Measurements from ENCODE around the gene RGS3. TPM values are rescaled to one million over a fixed set of nuclear protein-coding genes. Genes with fewer than 3 reads are reported as not detected.

The RGS3 gene
- total and polyA plus RNA-seq, 10 of the 15 experiments (the other 5 are each of a cell fraction or from before 2014, with no cell fraction given), result 2.9 to 138 (median 28.8) TPM

DNA sequence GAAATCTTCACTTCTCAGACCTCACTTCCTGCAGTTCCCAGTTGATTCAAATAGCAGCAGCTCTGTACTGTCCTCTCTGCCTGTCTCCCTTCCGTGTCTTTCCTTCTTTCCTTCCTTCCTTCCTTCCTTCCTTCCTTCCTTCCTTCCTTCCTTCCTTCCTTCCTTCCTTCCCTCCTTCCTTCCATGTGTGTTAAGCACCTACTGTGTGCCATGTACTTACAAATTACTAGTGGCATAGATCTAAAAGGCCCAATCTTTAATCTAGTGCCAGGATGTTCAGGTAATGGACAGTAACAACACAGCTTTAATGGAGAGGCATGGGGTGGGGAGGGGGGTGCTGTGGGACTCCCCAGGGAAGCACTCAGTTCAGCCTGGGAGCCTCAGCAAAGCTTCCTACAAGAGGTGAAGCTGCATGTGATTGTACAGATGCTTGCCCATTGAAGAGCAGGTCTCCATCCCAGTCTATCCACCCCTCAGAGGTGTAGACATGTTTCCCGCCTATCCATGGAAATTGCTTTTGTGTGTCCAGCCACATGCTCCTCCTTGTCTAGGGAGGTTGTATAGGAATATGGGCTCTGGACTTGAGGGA lies 106.0 kb downstream of the RGS3 start:
- FAIRE-seq (no peak), DNase-seq (ENCODE audit: low read depth, low spot score) (no peak), ATAC-seq (no peak)
- intact Hi-C loops (cut with micrococcal nuclease; ENCODE audit: unreplicated experiment) (no loop called here), in situ Hi-C loops (cut with MboI) (no loop called here)
- Histone ChIP-seq H4K20me1 (ENCODE audit: control insufficient read depth, insufficient read depth) (no peaks in the 10 kb centered on the region), H3K27ac (ENCODE audit: control insufficient read depth, insufficient read depth) (no peak overlapping the region; the same call in 1 of the 2 replicates), H3K4me3 (no peak overlapping the region), H3K4me1 (ENCODE audit: control insufficient read depth, insufficient read depth, low read length) (peaks cover 28% of the 10 kb centered on the region), H2AFZ (ENCODE audit: control insufficient read depth, low read depth, low read length) (no peak overlapping the region), H3K27me3 (replicated peaks in 1 of 2; ENCODE audit: control insufficient read depth in 2 of 2, insufficient read depth in 2 of 2, low read length in 1 of 2) (no peaks in the 10 kb centered on the region), H3K79me2 (ENCODE audit: control insufficient read depth, insufficient read depth, low read length) (peaks cover 6% of the 10 kb centered on the region), H3K4me2 (ENCODE audit: control insufficient read depth, insufficient read depth) (no peak overlapping the region), H3K9ac (ENCODE audit: control insufficient read depth, insufficient read depth, low read length) (no peak overlapping the region), H3K9me3 (replicated peaks; ENCODE audit: control insufficient read depth, insufficient read depth, low read length) (no peaks in the 10 kb centered on the region), H3K36me3 (ENCODE audit: control insufficient read depth in 2 of 2, insufficient read depth in 2 of 2, low read length in 1 of 2) (peaks cover 5 to 6% of the 10 kb centered on the region in 2 experiments; a peak in 3 of 4 replicates)
- peak in 1 of 2 experiments; percentile 77; a peak in 1 of 4 replicates for TF ChIP-seq ETV6 (conservative IDR thresholded peaks at IDR 0.05 in 1 of 2, IDR thresholded peaks at IDR 0.05 in 1 of 2; ENCODE audit: borderline replicate concordance in 1 of 2, low read depth in 1 of 2)
- TF ChIP-seq BACH1 (IDR thresholded peaks at IDR 0.05; ENCODE audit: borderline replicate concordance), result no peak
- TF ChIP-seq, protein P1, sequence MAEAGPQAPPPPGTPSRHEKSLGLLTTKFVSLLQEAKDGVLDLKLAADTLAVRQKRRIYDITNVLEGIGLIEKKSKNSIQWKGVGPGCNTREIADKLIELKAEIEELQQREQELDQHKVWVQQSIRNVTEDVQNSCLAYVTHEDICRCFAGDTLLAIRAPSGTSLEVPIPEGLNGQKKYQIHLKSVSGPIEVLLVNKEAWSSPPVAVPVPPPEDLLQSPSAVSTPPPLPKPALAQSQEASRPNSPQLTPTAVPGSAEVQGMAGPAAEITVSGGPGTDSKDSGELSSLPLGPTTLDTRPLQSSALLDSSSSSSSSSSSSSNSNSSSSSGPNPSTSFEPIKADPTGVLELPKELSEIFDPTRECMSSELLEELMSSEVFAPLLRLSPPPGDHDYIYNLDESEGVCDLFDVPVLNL (IDR thresholded peaks at IDR 0.05; ENCODE audit: low read depth, low read length), result no peak
- POLR2A ChIA-PET, result no interaction called here
- SMC1A ChIA-PET (ENCODE audit: uncharacterized antibody, unreplicated experiment), result interaction anchor here (0.6 to 2.8 kb wide), 5 partner anchors 9 to 85 kb away, joined by 3 to 11 read pairs (median 5); no protein-coding TSS in a partner anchor
- CTCF ChIA-PET, result interaction anchor here (1.0 to 5.2 kb wide), 5 partner anchors 9 to 85 kb away, joined by 3 to 23 read pairs (median 4); no protein-coding TSS in a partner anchor
- RAD21 ChIA-PET (ENCODE audit: unreplicated experiment), result interaction anchor here (0.9 to 15.8 kb wide), 4 partner anchors 9 to 51 kb away, joined by 3 to 481 read pairs (median 6); no protein-coding TSS in a partner anchor
- whole genome bisulfite sequencing (ENCODE audit: insufficient coverage, insufficient replicate concordance, low lambda C conversion rate, missing lambda C conversion rate), result 46% methylated on average over 2 of the region's 2 CpGs
- no TSS peak for BruUV-seq (replicated peaks)

DNA sequence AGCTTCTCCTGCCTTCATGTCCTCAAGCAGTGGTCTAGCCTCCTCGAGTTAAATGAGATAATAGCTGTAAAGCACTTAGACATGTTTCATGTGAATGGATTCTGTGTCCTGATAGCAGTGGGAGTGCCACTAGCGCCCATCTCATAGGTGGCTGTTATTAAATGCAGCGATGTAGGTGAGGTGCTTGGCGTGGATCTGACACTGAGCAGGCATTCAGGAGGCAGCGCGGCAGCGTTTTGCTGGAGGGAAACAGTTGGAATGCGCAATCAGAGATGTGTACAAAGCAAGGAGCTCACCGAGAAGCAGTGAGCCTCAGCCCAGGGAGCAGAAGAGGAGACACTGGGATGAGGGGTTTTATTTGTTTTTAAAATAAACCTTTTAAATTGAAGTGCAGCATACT lies 106.6 kb downstream of the RGS3 start:
- Histone ChIP-seq H3K79me2 (ENCODE audit: control insufficient read depth, insufficient read depth, low read length) (peaks cover 9% of the 10 kb centered on the region), H2AFZ (ENCODE audit: control insufficient read depth, low read depth, low read length) (no peak overlapping the region), H3K36me3 (ENCODE audit: control insufficient read depth in 2 of 2, insufficient read depth in 2 of 2, low read length in 1 of 2) (peaks cover 4 to 5% of the 10 kb centered on the region in 2 experiments; a peak in 3 of 4 replicates), H3K9ac (ENCODE audit: control insufficient read depth, insufficient read depth, low read length) (no peak overlapping the region), H3K4me1 (ENCODE audit: control insufficient read depth, insufficient read depth, low read length) (peaks cover 28% of the 10 kb centered on the region), H4K20me1 (ENCODE audit: control insufficient read depth, insufficient read depth) (no peaks in the 10 kb centered on the region), H3K27me3 (replicated peaks in 1 of 2; ENCODE audit: control insufficient read depth in 2 of 2, insufficient read depth in 2 of 2, low read length in 1 of 2) (no peaks in the 10 kb centered on the region), H3K4me2 (ENCODE audit: control insufficient read depth, insufficient read depth) (no peak overlapping the region), H3K27ac (ENCODE audit: control insufficient read depth, insufficient read depth) (no peak overlapping the region), H3K4me3 (no peak overlapping the region), H3K9me3 (replicated peaks; ENCODE audit: control insufficient read depth, insufficient read depth, low read length) (no peaks in the 10 kb centered on the region)
- no peak for DNase-seq (ENCODE audit: low read depth, low spot score)
- ChIA-PET CTCF (interaction anchor here (1.1 to 5.2 kb wide), 3 partner anchors 9 to 124 kb away, joined by 3 to 23 read pairs (median 5); no protein-coding TSS in a partner anchor), POLR2A (no interaction called here), SMC1A (ENCODE audit: uncharacterized antibody, unreplicated experiment) (interaction anchor here (0.6 to 2.8 kb wide), 5 partner anchors 9 to 85 kb away, joined by 3 to 11 read pairs (median 5); no protein-coding TSS in a partner anchor), RAD21 (ENCODE audit: unreplicated experiment) (interaction anchor here (2.5 to 15.8 kb wide), 2 partner anchors 9 to 51 kb away, joined by 6 to 481 read pairs; no protein-coding TSS in a partner anchor)
- intact Hi-C loops (cut with micrococcal nuclease; ENCODE audit: unreplicated experiment) (no loop called here), in situ Hi-C loops (cut with MboI) (no loop called here)
- WGBS (ENCODE audit: insufficient coverage, insufficient replicate concordance, low lambda C conversion rate, missing lambda C conversion rate), result 92% methylated on average over 9 of the region's 9 CpGs
- ATAC-seq, result no peak
- no peak for FAIRE-seq
- no TSS peak for BruUV-seq (replicated peaks)
- no peak for TF ChIP-seq FOXM1 (IDR thresholded peaks at IDR 0.05; ENCODE audit: low read depth, low read length)
- TF ChIP-seq, protein P2, sequence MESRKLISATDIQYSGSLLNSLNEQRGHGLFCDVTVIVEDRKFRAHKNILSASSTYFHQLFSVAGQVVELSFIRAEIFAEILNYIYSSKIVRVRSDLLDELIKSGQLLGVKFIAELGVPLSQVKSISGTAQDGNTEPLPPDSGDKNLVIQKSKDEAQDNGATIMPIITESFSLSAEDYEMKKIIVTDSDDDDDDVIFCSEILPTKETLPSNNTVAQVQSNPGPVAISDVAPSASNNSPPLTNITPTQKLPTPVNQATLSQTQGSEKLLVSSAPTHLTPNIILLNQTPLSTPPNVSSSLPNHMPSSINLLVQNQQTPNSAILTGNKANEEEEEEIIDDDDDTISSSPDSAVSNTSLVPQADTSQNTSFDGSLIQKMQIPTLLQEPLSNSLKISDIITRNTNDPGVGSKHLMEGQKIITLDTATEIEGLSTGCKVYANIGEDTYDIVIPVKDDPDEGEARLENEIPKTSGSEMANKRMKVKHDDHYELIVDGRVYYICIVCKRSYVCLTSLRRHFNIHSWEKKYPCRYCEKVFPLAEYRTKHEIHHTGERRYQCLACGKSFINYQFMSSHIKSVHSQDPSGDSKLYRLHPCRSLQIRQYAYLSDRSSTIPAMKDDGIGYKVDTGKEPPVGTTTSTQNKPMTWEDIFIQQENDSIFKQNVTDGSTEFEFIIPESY (IDR thresholded peaks at IDR 0.05), result no peak
- TF ChIP-seq TCF7 (IDR thresholded peaks at IDR 0.05; ENCODE audit: borderline replicate concordance), result no peak
- TF ChIP-seq MYC (IDR thresholded peaks at IDR 0.05; ENCODE audit: insufficient read depth, insufficient read length, insufficient replicate concordance, low read length, severe bottlenecking), result no peak
- TF ChIP-seq NRF1 (conservative IDR thresholded peaks at IDR 0.05; ENCODE audit: low read depth, low read length), result no peak
- TF ChIP-seq ZNF24 (IDR thresholded peaks at IDR 0.05), result no peak
- no peak for TF ChIP-seq ZZZ3 (IDR thresholded peaks at IDR 0.05; ENCODE audit: control insufficient read depth, insufficient read length, low read depth)
- TF ChIP-seq TCF12 (IDR thresholded peaks at IDR 0.05; ENCODE audit: low read depth, low read length), result no peak
- no peak for TF ChIP-seq SREBF2 (IDR thresholded peaks at IDR 0.05; ENCODE audit: low read length)

Measured in GM12878 (cell line).